Sigmoid colon (tissue), 4 donors: ENCODE data around the gene DCC.

ENCODE experiments used
- EP300 ChIP-seq, 4 donors: sonication (generic); formaldehyde crosslinking; IDR thresholded peaks; one replicate each; pipeline ENCODE4 v1.6.1; 2017; ENCODE audit warnings: antibody characterized with exemption in 4 of 4
- POLR2A ChIP-seq, 2 donors: fragments of 450-650 bp; IDR thresholded peaks; one replicate each; pipeline ENCODE4 v1.6.1; 2016; ENCODE audit warnings: antibody characterized with exemption in 2 of 2, mild to moderate bottlenecking in 2 of 2, moderate library complexity in 2 of 2
- POLR2AphosphoS5 ChIP-seq, 4 donors: sonication (generic); formaldehyde crosslinking; IDR thresholded peaks; one replicate each; pipeline ENCODE4 v1.6.1; 2017; ENCODE audit warnings: antibody characterized with exemption in 4 of 4
- TF ChIP-seq, protein P1 (sequence below), 4 experiments: fragments of 450-650 bp in 3 of 4; fragments of 200-600 bp in 1 of 4; IDR thresholded peaks; one replicate each; pipeline ENCODE4 v1.5.1; 2016 to 2019; ENCODE audit warnings: antibody characterized with exemption in 4 of 4, mild to moderate bottlenecking in 3 of 4, moderate library complexity in 2 of 4

DNA sequence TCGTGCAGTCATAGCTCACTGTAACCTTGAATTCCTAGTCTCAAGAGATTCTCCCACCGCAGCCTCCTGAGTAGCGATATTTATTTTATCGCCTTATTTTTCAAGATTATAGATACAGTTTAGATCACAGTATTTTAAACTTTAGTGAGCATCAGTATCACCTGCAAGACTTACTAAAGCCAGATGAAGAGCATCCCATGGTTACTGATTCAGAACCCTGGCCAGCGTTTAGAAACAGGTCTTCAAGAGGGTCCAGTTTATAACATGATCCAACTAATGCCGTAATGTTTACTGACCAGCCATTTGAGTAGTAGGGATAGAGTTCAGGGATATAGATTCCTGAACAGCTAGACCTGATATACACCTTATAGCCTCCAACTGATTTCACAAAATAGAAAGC, 146.1 kb downstream of the DCC start:
- TF ChIP-seq, protein P1, sequence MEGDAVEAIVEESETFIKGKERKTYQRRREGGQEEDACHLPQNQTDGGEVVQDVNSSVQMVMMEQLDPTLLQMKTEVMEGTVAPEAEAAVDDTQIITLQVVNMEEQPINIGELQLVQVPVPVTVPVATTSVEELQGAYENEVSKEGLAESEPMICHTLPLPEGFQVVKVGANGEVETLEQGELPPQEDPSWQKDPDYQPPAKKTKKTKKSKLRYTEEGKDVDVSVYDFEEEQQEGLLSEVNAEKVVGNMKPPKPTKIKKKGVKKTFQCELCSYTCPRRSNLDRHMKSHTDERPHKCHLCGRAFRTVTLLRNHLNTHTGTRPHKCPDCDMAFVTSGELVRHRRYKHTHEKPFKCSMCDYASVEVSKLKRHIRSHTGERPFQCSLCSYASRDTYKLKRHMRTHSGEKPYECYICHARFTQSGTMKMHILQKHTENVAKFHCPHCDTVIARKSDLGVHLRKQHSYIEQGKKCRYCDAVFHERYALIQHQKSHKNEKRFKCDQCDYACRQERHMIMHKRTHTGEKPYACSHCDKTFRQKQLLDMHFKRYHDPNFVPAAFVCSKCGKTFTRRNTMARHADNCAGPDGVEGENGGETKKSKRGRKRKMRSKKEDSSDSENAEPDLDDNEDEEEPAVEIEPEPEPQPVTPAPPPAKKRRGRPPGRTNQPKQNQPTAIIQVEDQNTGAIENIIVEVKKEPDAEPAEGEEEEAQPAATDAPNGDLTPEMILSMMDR (IDR thresholded peaks at IDR 0.05) = no peak
- TF ChIP-seq POLR2A (IDR thresholded peaks at IDR 0.05) = no peak
- TF ChIP-seq POLR2AphosphoS5 (IDR thresholded peaks at IDR 0.05) = no peak
- no peak for TF ChIP-seq EP300 (IDR thresholded peaks at IDR 0.05)
